BE2C (cell line): ENCODE results near the gene HOXB2.
"Not testable (repeated sequence)": the region's sequence is repeated elsewhere in the genome, so short reads cannot be mapped to it uniquely, and the experiment has no call there.

ENCODE experiments used
- DNase-seq: peaks from one replicate; pipeline ENCODE4 v3.0.0-alpha.2; 2020
- H3K27me3 ChIP-seq: fragments of 250-450 bp; sonication (Bioruptor Pico); 2 replicates; pipeline ENCODE4 v1.5.1; 2020; ENCODE audit warnings: mild to moderate bottlenecking
- H3K36me3 ChIP-seq: fragments of 250-450 bp; sonication (Bioruptor Pico); 2 replicates; pipeline ENCODE4 v1.5.1; 2020; ENCODE audit warnings: mild to moderate bottlenecking
- H3K4me1 ChIP-seq: fragments of 250-450 bp; sonication (Bioruptor Pico); 2 replicates; pipeline ENCODE4 v1.5.1; 2020
- H3K4me3 ChIP-seq: 2 replicates; pipeline ENCODE4 v1.5.1; 2011; ENCODE audit warnings: low read depth, low read length
- H3K9me3 ChIP-seq: fragments of 250-450 bp; sonication (Bioruptor Pico); 2 replicates; pipeline ENCODE4 v1.5.1; 2020
- CTCF ChIP-seq: IDR thresholded peaks from 2 replicates; pipeline ENCODE4 v1.5.1; 2012; ENCODE audit warnings: mild to moderate bottlenecking, low read depth, low read length

Gene HOXB2

GRCh38 chr17:48510761-48511604 is 33.9 kb downstream of the HOXB2 start:
- no peak for TF ChIP-seq CTCF
- no peaks in the 10 kb centered on the region for H3K36me3 ChIP-seq
- H3K27me3 ChIP-seq, result peaks cover 45% of the 10 kb centered on the region
- no peak overlapping the region for H3K4me3 ChIP-seq
- DNase-seq, result no peak
- H3K4me1 ChIP-seq, result no peaks in the 10 kb centered on the region
- H3K9me3 ChIP-seq, result no peaks in the 10 kb centered on the region

DNA sequence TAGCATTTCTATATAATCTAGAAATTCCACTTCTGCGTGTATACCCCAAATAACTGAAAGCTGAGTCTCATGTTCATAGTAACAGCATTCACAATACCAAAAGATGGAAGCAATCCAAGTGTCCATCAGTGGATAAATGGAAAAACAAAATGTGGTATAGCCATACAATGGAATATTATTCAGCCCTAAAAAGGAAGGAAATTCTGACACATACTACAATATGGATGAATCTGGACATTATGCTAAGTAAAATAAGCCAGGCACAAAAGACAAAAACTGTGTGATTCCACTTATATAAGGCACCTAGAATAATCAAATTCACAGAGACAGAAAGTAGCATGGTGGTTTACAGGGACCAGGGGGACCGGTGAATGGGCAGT is 34.5 kb downstream of the HOXB2 start:
- TF ChIP-seq CTCF, result no peak
- no peak for DNase-seq
- Histone ChIP-seq H3K4me1 (no peaks in the 10 kb centered on the region), H3K36me3 (no peaks in the 10 kb centered on the region), H3K27me3 (peaks cover 47% of the 10 kb centered on the region), H3K4me3 (no peak overlapping the region), H3K9me3 (no peaks in the 10 kb centered on the region)

DNA sequence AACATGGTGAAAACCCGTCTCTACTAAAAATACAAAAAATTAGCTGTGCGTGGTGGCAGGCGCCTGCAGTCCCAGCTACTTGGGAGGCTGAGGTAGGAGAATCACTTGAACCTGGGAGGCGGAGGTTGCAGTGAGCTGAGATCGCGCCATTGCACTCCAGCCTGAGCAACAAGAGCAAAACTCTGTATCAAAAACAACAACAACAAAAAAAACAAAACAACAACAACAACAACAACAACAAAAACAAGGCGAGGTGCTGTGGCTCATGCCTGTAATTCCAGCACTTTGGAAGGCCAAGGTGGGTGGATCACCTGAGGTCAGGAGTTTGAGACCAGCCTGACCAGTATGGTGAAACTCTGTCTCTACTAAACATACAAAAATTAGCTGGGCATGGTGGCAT is 35.2 kb downstream of the HOXB2 start:
- H3K4me3 ChIP-seq, H3K4me1 ChIP-seq, DNase-seq, H3K9me3 ChIP-seq, H3K36me3 ChIP-seq: not testable (repeated sequence)
- peaks cover 43% of the 10 kb centered on the region for H3K27me3 ChIP-seq

- no peaks in the 10 kb centered on the region for H3K9me3 ChIP-seq
- H3K4me3 ChIP-seq, result no peak overlapping the region
- TF ChIP-seq CTCF, result no peak
- peaks cover 23% of the 10 kb centered on the region for H3K27me3 ChIP-seq
- no peaks in the 10 kb centered on the region for H3K4me1 ChIP-seq
- DNase-seq, result no peak
- no peaks in the 10 kb centered on the region for H3K36me3 ChIP-seq
These were observed 38.7 kb downstream of the HOXB2 start for GRCh38 chr17:48506246-48506645.

DNA sequence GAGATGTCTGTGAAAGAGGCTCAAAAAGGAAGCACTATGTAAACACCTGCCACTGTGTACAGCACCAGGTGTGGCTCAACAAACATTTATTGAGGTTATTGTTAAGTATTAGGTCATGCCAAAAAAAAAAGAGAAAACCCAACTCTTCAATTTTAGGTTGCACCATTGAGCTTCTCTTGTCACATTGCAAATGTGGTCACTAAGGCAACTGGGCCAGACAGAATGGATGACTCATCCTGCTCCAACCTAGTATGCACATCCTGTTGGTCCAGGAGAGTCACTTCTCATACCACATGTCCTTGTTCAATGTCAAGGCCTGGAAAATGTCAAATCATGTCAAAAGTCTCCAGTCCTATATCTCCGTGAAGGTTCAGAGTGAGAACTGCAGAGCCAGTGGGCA is 39.1 kb downstream of the HOXB2 start:
- Histone ChIP-seq H3K9me3 (no peaks in the 10 kb centered on the region), H3K4me3 (no peak overlapping the region), H3K4me1 (no peaks in the 10 kb centered on the region), H3K27me3 (peaks cover 23% of the 10 kb centered on the region), H3K36me3 (no peaks in the 10 kb centered on the region)
- TF ChIP-seq CTCF, result no peak
- no peak for DNase-seq

DNA sequence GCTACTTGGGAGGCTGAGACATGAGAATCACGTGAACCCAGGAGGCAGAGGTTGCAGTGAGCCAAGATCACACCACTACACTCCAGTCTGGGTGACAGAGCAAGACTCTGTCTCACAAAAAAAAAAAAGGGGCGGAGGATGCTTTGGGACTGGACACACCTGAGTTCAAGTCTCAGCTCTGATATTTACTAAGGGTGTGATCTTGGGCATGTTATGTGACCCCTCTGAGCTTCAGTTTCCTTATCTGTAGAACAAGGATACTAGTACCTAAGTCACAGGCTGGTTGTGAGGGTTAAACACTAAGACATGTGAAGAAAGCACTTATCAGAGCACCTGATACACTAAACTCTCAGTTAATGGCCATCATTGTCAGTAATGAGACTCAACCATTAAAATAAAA is 40.0 kb downstream of the HOXB2 start:
- Histone ChIP-seq H3K36me3 (no peaks in the 10 kb centered on the region), H3K9me3 (no peaks in the 10 kb centered on the region), H3K4me3 (no peak overlapping the region), H3K4me1 (no peaks in the 10 kb centered on the region), H3K27me3 (peaks cover 22% of the 10 kb centered on the region)
- DNase-seq, result no peak
- TF ChIP-seq CTCF, result no peak
